Stimulated activated CD4-positive, alpha-beta T cell treated with anti-CD3 and anti-CD28 coated beads, Interleukin-12 subunit alpha, Interleukin-12 subunit beta, amount 100 ng/mL, for 48 hours (primary cell): Measurements from ENCODE around the gene SNRPF.
"Not testable (repeated sequence)": the region's sequence is repeated elsewhere in the genome, so short reads cannot be mapped to it uniquely, and the experiment has no call there.

Experiments
- DNase-seq, 3 donors: peaks; one replicate each; pipeline ENCODE4 v3.0.0-alpha.2; 2020; ENCODE audit warnings: low read depth in 2 of 3, low spot score in 1 of 3

The SNRPF gene

DNA sequence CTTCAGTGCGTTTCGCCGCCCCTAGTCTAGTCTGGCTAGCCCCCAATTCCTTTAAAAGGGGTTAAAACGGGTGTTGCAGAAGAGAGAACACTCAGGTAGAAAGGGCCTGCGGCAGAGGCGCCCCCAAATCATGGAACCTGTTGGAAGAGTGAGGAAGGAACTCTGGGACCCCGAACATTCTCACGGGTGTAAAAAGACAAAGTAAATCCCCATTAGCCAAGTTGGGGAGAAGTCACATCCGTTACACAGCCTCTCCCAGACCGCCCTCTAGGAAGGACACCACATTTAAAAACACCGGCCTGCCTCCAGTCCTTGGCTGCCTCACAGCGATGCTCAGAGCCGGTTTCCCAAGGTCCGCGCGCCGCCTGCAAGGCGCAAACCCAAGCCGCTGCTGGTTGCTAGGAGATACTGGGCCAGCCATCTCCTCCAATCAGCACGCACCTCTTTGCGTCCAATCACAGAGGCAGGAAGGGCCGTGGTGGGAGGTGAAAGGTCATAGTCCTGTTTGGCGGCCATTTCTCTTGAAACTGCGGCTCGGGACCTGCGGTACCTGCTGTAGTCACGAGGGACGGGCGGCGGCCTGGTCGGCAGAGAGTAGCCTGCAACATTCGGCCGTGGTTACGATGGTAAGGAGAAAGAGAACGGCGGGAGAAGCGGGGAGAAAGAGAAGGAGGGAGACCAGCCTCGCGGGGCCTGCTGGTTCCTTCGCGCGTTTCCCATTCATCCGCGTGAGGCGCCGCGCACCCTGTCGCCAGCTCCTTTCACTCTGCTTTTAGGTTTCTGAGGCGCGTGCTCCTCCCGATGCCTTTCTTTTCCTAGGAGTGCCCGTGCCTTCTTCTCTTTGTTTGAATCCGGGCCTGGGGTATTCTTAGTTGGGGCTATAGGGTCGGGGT lies at the start of gene SNRPF:
TSS of gene SNRPF (plus strand) at position 502 of the 893 bp plus-strand sequence. CDS start at position 624, 122 bp downstream.
- peak; percentile 86 to 92 (median 91) for DNase-seq

- DNase-seq = no peak
Measured at GRCh38 chr12:95809000-95809680, 49.6 kb upstream of the SNRPF start.

- DNase-seq = no peak
Measured at GRCh38 chr12:95810411-95810810, 48.3 kb upstream of the SNRPF start.

DNA sequence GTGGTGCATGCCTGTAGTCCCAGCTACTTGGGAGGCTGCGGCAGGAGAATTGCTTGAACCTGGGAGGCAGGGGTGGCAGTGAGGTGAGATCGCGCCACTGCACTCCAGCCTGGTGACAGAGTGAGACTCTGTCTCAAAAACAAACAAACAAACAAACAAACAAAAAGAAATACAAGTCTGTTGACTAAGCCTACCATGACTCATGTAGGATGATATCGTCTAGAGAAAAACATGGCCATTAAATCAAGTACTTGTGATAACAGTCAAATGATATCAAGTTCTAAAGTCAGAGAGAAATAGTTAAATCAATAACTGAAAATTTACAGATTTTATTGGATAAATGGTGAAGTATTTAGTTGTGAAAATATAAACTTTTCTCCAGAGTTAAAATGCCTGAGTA lies 46.6 kb upstream of the SNRPF start:
- not testable (repeated sequence) for DNase-seq

GRCh38 chr12:95815632-95816212 lies 43.0 kb upstream of the SNRPF start:
- no peak for DNase-seq

DNA sequence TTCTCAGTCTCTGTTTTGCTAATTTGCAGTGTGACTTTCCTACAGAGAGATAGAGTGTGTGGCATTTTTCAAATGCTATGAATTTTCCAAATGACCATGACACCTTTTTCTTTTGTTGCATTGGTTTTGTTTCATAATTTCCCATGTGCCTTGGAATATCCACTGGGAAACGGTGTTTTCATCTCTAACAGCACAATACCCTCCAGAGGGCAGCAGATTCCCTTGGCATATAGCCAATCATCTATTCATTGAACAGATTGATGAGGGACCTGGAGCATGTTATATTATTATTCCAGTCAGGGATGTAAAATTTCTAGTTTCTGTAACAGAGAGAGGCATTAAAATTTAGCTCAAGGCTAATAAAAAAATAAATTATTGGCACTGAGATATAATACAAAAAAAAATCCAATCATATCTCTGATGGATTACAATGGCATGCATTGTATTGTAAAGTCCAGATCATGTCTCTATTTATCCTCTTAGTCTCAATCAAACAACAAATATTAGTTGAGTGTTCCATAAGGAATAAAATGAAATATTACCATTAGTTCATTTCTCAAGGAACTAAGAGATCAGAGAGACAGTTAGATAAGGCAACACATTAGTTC lies 38.6 kb upstream of the SNRPF start:
- DNase-seq = no peak

DNA sequence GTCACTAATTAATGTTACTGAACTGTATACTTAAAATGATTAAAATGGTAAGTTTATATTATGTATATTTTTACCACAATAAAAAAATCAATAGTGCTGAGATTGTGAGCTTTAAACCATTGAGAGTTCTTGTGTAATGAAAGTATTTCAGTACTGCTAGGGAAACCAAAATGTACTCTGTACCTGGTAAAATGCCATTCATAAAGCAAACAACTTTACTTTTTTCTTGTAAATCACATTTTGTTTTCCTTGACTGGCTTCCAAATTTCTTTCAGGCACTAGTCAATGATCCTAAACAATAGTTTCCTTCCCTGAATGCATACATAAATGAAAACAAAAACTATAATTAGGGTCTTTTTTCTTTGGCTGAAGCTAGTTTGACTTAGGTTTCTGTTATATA lies 29.4 kb upstream of the SNRPF start:
- no peak for DNase-seq

- no peak for DNase-seq
Measured at GRCh38 chr12:95830335-95831089, 28.2 kb upstream of the SNRPF start.

DNA sequence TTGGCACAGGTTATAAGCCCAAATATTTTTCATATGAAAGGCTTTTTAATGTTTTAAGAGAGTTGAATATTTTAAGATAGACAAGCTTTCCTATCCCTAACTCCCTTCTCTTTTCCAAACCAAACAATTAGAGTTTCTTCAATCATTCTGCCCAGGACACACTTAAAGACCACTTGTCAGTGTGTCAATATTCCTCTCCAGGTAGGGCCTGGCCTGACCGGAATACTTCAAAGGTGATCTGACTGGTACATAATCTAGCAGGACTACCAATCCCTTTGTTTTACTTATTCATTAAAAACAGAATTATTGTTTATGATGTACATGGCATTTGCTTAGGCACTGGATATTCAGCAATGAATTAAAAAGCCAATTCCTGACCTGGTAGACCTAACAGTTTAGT lies 24.2 kb upstream of the SNRPF start:
- no peak for DNase-seq

GRCh38 chr12:95836185-95836609 lies 22.6 kb upstream of the SNRPF start:
- DNase-seq = no peak

GRCh38 chr12:95836630-95837239 lies 22.0 kb upstream of the SNRPF start:
- no peak for DNase-seq

GRCh38 chr12:95837240-95838038 lies 21.3 kb upstream of the SNRPF start:
- DNase-seq = no peak

DNA sequence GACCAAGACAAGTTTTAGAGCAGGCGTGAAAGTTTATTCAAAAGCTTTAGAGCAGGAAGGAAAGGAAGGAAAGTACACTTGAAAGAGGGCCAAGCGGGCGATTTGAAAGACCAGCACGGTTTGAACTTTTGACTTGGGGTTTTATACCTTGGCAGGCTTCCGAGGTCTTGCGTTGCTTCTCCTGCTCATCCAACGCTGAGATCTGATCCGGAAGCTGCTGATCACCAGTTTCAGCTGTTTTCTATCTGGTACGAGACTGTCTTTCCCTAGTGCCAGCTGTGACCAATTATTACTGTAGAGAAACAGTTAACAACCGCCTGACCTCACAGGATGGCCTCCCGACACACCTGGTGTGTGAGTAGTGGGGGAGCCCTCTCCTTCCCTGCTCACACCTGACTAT lies 20.6 kb upstream of the SNRPF start:
- DNase-seq = no peak

DNA sequence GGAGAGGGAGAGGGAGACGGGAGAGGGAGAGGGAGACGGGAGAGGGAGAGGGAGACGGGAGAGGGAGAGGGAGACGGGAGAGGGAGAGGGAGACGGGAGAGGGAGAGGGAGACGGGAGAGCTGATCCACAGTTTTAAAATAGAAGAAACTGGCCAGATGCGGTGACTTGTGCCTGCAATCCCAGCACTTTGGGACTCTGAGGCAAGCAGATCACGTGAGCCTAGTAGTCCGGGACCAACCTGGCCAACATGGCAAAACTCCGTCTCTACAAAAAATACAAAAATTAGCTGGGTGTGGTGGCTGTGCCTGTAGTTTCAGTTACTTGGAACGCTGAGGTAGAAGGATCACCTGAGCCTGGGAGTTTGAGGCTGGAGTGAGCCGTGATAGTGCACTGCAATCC lies 16.3 kb upstream of the SNRPF start:
- DNase-seq = not testable (repeated sequence)

DNA sequence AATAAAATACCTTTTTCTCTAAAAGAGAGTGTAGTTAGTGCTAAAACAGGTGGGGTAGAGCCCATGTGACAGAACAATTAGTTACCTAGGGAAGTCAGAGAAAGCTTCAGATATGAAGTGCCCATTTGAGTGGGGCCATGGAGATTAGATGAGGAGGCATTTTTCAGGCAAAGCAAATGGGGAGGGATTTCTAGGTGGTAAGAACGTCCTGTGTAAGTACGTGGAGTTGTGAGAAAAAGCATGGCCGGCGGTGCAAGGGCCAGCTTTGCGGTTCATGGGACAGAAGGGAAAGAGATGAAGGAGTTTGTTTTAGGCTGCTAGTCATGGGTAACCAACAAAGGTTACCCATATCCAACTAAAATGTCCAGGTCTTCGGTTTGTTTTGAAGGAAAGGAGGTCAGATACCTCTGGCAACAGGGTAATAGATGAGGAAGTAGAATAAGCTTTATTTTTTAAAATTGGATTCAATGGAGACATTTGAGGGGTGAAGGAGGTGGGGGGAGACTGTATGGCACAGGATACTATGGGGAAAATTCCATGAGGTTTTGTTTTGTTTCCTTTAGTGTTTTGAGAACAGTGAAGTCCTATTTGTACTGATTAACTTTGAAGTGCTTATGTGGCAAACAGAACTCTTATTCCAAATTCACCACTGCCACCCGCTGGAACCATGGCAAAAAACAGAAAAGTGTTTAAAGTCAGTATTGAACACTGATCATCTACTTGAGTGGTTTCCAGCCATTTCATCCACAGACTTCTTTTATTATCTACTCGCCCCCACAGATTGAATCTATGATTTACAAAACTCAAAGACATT lies 10.0 kb upstream of the SNRPF start:
- no peak for DNase-seq

DNA sequence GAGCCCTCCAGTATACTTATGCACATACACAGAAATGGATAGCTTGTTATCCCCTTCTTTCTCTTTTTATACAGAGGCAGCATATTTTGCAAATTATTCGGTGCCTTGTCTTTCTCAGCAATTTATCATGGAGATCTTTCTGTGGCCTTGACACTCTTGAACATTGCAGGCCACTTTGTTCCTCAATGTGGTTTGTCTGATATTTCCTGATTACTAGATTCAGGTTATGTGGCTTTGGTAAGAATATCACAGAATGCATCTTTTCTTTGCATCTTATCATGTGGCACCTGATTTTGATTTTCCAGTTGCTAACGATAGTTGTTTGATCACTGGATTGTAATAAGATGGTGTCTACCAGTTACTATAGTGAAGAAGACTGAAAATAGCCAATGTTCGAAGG lies 7.1 kb upstream of the SNRPF start:
- DNase-seq = no peak

GRCh38 chr12:95852133-95852532 lies 6.6 kb upstream of the SNRPF start:
- no peak for DNase-seq

DNA sequence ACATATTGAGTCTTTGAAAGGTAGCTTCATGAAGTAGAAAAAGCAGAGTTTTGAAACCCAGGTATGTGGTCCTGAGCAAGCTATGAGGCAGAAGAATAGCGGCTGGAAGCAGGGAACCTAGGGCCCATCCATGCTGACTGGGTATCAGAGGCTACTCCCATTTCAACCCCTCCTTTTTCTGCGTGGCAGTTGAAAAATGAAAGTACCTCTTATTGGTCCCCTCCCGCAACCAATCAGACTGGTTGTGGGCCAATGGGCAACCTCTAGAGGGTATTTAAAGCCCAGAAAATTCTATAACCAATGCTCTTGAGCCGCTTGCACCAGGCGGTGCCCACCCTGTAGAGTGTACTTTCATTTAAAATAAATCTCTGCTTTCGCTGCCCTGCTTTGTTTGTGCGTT lies 1.6 kb upstream of the SNRPF start:
- no peak for DNase-seq

DNA sequence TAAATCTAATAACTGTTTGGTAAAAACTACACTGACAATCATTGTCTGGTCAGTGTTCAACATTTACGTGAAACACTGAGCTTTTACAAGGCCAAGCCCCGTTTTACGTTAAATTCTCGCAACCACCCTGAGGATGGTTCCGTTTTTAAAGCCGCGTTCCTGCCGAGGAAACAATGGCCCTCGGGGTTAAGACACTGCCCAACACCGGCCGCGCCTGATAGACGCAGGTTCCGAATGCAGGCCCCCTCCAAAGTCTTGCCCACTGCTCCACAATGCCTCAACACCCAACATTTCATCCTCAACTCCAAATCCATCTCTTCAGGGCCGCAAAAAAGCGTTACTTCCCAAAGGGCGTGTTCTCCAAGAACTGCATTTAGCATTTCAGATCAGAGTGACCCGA lies 953 bp upstream of the SNRPF start:
- DNase-seq = no peak
